Fibroblast of the conjunctiva (primary cell): ENCODE results near the gene SLC38A11.

ENCODE experiments used
- DNase-seq: peaks from one replicate; pipeline ENCODE4 v3.0.0-alpha.2; 2010; ENCODE audit warnings: low read depth

Gene SLC38A11

GRCh38 chr2:164969909-164970690 lies 14.8 kb upstream of the SLC38A11 start:
- DNase-seq = no peak

GRCh38 chr2:164967781-164968228 lies 12.5 kb upstream of the SLC38A11 start:
- no peak for DNase-seq

DNA sequence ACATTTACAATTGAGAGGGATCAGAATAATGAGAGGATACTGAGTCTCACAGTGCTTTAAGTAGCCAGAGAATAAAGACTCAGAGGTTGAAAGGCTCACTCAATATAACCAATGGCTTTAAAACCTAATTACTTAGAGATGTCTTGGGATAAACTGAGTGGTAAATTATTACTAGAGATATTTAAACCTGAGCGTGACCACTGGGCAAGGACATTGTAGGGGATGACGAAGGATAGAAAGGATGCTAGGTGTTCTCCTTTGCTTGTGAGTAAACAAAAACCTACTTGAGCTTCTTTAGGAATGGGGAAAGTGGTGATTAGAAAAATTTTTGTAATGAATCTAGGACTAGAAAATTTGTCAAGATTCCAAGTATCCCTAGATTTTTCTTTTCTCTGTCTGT lies 12.0 kb upstream of the SLC38A11 start:
- no peak for DNase-seq

GRCh38 chr2:164964700-164965099 lies 9.4 kb upstream of the SLC38A11 start:
- no peak for DNase-seq

DNA sequence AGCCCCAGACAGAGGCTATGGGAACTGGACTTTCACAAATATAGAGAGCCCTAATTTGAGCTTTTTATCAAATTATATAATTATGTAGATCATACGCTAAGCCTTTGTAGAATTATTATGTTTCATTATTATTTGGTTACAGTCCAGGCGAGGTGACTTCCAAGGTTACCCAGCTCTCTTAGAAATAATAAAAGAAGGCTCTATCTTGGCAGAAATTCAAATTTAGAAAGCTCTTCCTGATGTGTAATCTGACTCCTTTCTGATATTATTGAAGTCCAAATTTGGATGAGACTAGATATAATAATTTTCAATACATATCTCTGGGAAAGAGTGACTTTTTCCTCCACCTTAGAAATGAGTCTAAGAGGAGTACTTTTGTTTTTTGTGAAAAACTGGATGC lies 4.8 kb upstream of the SLC38A11 start:
- no peak for DNase-seq

GRCh38 chr2:164954186-164954585 lies 1.1 kb downstream of the SLC38A11 start:
- no peak for DNase-seq

DNA sequence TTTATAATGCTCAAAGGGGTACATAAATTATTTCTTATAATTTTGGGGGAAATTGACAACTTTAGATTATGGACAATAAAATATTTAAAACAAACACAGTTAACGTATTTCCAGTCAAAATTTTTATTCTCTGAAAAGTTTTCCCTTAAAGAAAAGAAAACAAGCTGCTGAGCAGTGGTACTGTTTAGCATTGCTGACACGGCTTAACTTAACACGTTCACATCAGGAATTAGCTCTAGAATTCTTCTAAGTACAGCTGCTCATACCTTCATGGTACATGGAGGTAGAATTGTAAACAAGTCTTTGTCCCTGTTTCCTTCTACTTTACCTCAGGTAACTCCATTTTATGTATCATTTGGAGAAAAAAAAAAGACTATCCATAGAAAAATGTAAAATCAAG lies 2.0 kb downstream of the SLC38A11 start:
- DNase-seq = no peak

- DNase-seq = no peak
These were observed 3.1 kb downstream of the SLC38A11 start for GRCh38 chr2:164952057-164952702.

DNA sequence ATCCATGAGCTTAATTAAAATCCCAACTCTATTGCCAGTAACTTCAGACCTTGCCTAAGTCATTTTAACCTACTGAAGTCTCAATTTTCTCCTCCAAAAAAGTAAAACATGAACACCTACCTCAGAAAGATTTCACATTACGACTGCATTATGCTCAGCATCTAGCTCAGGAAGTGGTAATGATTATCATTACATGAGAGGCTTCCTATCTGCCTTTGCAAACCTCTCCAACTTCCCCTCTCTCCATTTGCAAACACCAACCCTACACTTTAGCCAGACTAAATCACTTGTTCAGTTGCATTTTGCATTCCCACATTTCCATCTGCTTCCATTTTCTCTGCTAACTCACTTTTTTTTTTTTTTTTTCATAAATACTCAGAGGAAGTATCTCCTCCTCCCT lies 6.8 kb downstream of the SLC38A11 start:
- DNase-seq = no peak

GRCh38 chr2:164947281-164947680 lies 8.0 kb downstream of the SLC38A11 start:
- no peak for DNase-seq

DNA sequence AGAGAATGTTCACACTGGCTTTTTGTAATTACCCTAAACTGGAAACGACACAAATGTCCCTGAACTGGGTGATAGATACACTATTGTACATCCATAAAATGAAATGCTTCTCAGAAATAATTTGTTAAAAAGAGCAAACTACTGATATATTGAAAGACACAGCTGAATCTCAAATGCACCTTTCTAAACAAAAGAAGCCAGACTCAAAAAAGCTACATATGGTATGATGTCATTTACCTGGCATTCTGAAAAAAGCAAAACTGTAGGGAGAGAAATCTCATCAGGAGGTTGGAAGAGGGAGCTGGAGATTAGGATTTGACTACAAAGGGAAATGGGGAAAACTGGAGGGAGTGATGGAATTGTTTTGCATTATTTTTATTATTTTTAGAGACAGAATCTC lies 12.0 kb downstream of the SLC38A11 start:
- no peak for DNase-seq

DNA sequence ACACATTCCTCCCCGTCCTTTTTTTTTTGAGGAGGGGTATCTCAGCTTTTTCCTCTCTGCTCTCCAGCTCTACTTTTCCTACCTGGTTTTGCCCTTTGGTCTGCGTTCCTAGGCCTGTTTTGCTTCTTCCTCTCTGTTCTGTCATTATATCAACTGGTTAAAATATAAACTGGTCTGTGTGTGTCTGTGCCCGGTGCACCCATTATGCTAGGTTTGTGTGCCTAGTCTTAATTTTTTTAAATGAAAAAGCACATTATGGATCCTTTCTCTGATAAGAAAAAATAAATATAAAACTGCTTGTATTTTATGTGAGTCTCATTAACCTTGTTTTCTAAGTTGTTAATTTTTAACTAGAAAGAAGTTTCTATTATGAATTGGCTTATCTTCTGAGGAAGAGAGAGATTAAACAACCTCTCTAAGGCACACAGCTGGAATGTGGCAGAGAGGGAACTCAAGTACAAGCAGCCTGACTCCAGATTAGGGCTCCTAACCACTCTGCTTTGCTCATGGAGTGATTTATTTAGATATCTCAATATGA lies 17.4 kb downstream of the SLC38A11 start:
- no peak for DNase-seq

DNA sequence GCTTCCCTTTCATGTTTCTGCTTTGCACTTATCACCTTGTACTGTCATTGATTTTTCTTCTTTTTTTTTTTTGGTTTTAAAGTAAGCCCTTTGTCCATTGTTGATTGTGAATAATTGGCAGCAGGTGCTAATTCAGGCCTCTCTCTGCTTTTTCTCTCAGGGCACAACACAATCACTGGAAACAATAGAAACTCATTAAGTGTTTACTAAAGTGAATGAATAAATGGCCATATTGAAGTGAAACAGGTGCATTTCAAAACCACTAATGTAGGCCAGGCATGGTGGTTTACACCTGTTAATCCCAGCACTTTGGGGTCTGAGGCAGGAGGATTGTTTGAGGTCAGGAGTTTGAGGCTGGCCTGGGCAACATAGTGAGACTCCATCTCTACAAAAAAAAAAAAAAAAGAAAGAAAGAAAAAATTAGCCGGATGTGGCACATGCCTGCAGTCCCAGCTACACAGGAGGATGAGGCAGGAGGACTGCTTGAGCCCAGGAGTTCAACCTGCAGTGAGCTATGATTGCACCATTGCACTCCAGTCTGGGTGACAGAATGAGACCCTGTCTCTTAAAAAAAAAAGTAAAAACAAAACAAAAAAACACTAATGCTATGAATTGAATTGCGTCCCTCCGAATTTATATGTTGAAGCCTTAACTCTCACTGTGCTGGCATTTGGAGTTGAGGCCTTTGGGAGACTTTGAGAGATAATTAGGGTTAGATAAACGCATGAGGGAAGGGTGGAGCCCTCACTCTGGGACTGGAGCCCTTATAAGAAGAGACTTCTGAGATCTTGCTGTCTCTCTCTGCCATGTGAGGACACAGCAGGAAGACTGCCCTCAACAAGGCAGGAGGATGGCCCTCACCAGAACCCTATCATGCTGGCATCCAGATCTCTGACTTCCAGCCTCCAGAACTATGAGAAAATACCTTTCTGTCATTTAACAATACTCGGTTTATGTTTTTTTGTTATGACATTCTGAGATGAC lies 19.9 kb downstream of the SLC38A11 start:
- no peak for DNase-seq

DNA sequence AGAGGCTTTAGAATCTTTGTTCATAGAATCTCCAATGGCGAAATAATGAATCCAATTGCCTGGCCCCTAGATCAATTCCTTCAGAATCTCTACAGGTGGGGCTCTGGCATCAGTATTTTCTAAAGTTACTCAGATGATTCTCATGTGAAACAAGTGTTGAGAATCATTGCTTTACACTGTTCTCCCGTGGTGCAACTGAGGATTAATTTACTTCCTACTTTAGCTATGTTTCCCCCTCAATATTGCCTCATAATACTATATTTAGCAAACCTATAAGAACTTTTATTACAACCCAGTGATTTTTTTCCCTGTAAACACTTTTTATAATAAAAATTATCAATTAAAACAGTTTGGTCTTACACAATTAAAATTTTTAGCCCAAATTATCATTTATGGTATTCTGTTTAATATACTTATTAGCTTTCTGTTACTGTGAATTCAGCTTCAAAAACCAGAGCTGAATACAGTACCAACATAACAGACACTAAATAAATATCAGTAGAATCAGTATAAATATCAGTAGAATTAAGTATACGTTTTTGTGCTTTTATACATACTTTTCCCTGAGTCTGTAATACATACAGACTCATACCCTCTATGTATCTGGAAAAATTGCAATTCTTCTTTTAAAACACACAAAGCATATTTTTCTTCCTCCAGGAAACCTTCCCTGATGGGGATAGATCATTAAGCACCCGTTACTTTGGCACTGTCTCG lies 20.8 kb downstream of the SLC38A11 start:
- DNase-seq = no peak

DNA sequence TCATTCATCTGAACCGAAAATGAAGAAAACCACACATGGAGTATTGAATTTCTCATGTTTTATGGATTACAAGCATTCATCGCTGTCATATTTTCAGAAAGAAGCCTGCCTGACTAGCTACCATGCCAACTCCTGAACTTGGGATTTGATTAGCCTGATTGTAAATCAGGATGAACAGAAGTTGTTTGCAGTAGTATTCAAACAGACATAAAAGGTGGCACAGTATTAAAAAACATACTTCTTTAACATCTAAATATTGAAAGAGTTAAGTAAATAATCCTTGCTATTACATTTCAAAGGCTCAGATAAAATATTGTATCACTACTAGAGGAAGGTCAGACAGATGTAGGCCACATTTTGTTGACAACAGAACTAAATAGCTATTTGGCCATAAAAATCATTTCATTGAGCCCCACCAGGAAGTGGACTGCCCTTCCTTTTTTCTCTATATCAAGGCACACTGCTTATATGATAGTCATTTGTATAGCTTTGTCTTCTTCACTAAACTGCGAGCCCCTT lies 21.6 kb downstream of the SLC38A11 start:
- no peak for DNase-seq

- no peak for DNase-seq
These were observed 22.9 kb downstream of the SLC38A11 start for GRCh38 chr2:164932377-164932776.

DNA sequence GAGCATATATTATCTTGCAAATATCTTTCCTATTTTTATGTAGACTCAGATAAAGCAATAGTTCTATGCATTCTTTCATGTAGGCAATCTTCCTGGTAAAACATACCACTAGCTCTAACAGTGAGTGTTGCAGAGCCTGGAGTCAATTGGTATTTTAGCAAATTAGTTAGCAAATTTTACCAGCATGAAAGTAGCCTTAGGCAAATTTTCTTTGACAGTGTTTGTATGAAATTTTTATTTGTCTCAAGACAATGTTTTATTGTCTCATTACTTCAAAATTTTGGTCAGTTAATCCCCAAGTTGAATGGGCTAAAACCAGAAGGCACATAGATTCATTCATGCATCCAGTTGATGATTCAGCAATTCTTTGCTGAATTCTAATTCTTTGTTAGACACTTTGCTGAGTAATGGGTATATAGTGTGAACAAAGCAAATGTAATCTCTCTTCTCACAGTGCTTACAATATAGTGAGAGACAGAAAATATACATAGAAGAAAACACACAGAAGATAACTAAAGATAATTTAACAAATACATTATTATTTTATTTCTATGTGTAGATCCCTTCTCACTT lies 27.1 kb downstream of the SLC38A11 start:
- no peak for DNase-seq

- no peak for DNase-seq
These were observed 33.2 kb downstream of the SLC38A11 start for GRCh38 chr2:164922134-164922533.

DNA sequence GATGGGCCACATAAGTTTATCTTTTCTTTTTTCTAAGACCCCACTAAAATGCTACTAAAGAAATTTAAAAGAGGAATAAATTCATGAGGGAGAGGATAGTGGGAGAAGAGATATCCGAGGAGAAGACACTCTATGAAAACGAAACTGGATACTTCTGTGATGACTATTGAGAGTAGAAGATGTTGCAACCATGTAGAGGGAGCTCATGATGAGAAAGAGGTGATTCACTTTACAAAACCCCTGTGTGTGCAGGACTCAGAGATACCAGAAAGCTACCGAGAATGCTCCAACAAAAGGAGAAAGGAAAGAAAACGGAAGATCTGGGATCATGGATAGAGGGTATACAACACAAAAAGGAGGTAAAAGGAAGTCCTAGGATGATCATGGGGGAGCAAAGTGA lies 34.9 kb downstream of the SLC38A11 start:
- peak; percentile 76 for DNase-seq

GRCh38 chr2:164917296-164917903 lies 37.9 kb downstream of the SLC38A11 start:
- DNase-seq = no peak

- DNase-seq = no peak
These were observed 39.8 kb downstream of the SLC38A11 start for GRCh38 chr2:164915566-164915965.
